Osteocyte (in vitro differentiated cells): ENCODE measurements around the gene TRPM3. TPM values are rescaled to one million over a fixed set of nuclear protein-coding genes. Genes with fewer than 3 reads are reported as not detected.

Source experiments
- DNase-seq: peaks from one replicate; pipeline ENCODE4 v3.0.0; 2021; ENCODE audit warnings: mixed read lengths; ENCODE audit not compliant: unreplicated experiment; ENCODE audit errors: extremely low spot score
- H3K27ac Mint-ChIP-seq: one replicate; pipeline ENCODE4 v1.8.0; 2021; ENCODE audit warnings: mild to moderate bottlenecking, mixed read lengths; ENCODE audit not compliant: unreplicated experiment
- H3K27me3 Mint-ChIP-seq: one replicate; pipeline ENCODE4 v1.8.0; 2021; ENCODE audit warnings: mixed read lengths; ENCODE audit not compliant: unreplicated experiment
- H3K36me3 Mint-ChIP-seq: one replicate; pipeline ENCODE4 v1.8.0; 2021; ENCODE audit warnings: mixed read lengths; ENCODE audit not compliant: unreplicated experiment
- H3K4me1 Mint-ChIP-seq: one replicate; pipeline ENCODE4 v1.8.0; 2021; ENCODE audit warnings: mixed read lengths; ENCODE audit not compliant: unreplicated experiment
- H3K4me3 Mint-ChIP-seq: one replicate; pipeline ENCODE4 v1.8.0; 2021; ENCODE audit warnings: mild to moderate bottlenecking, moderate library complexity, mixed read lengths; ENCODE audit not compliant: unreplicated experiment
- H3K9me3 Mint-ChIP-seq: one replicate; pipeline ENCODE4 v1.8.0; 2021; ENCODE audit warnings: mixed read lengths; ENCODE audit not compliant: unreplicated experiment
- total RNA-seq: library from RNA; stranded (reverse); gene quantifications from 2 replicates; pipeline ENCODE4 v1.2.1, GENCODE V29; 2021
- TF ChIP-seq, protein P1 (sequence below): fragments of 200-600 bp; sonication (generic); IDR thresholded peaks from 2 replicates; pipeline ENCODE4 v1.5.0; 2021; ENCODE audit warnings: antibody characterized with exemption, mild to moderate bottlenecking, moderate library complexity

TRPM3 gene
- total RNA-seq, 1 donor from 2014 or later, result 0.05 TPM

DNA sequence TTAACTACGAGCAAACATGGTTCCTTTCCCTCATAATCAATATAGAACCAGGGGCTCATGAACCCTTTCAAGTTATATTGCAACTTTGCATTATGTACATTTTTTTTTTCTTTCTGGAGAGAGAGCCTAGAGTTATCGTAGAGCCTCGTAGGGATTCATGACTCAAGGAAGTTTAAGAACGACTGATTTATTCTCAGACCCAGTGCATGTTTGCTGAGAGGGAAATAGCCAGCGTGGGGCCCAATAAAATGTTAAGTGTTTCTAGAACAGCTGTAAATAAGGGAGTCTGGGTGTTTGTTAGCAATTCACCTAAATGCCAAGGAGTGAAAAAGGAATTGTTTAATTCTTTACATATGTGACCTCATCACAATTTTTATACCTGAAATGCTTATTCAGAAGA, 587.9 kb downstream of the TRPM3 start:
- Mint-ChIP-seq H3K9me3 (no peaks in the 10 kb centered on the region), H3K4me3 (no peak overlapping the region), H3K4me1 (peaks cover 26% of the 10 kb centered on the region), H3K27me3 (no peaks in the 10 kb centered on the region), H3K36me3 (no peaks in the 10 kb centered on the region), H3K27ac (peak overlapping the region; percentile 68)
- no peak for DNase-seq
- TF ChIP-seq, protein P1, sequence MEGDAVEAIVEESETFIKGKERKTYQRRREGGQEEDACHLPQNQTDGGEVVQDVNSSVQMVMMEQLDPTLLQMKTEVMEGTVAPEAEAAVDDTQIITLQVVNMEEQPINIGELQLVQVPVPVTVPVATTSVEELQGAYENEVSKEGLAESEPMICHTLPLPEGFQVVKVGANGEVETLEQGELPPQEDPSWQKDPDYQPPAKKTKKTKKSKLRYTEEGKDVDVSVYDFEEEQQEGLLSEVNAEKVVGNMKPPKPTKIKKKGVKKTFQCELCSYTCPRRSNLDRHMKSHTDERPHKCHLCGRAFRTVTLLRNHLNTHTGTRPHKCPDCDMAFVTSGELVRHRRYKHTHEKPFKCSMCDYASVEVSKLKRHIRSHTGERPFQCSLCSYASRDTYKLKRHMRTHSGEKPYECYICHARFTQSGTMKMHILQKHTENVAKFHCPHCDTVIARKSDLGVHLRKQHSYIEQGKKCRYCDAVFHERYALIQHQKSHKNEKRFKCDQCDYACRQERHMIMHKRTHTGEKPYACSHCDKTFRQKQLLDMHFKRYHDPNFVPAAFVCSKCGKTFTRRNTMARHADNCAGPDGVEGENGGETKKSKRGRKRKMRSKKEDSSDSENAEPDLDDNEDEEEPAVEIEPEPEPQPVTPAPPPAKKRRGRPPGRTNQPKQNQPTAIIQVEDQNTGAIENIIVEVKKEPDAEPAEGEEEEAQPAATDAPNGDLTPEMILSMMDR, result no peak

DNA sequence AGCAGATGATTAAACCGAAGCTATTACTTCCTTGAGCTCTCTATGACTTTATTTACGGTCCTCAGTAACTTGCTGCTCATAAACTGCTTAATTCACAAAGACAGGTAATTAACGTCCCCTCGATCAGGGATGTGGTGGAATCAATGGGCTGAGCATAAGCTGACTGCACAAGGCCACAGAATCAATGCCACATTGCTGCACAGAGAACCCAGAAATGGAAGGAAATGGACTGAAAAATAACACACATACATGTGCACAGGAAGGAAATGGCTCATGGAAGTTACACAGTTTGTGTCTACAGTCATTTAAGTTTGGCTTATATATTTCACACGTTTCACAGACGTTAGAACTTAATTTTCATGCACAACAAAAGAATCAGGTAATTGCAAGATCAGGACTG, 588.7 kb downstream of the TRPM3 start:
- H3K9me3 Mint-ChIP-seq, result no peaks in the 10 kb centered on the region
- no peaks in the 10 kb centered on the region for H3K36me3 Mint-ChIP-seq
- H3K4me1 Mint-ChIP-seq, result peaks cover 26% of the 10 kb centered on the region
- DNase-seq, result no peak
- no peak overlapping the region for H3K4me3 Mint-ChIP-seq
- no peak overlapping the region for H3K27ac Mint-ChIP-seq
- H3K27me3 Mint-ChIP-seq, result no peaks in the 10 kb centered on the region
- TF ChIP-seq, protein P1, result no peak

DNA sequence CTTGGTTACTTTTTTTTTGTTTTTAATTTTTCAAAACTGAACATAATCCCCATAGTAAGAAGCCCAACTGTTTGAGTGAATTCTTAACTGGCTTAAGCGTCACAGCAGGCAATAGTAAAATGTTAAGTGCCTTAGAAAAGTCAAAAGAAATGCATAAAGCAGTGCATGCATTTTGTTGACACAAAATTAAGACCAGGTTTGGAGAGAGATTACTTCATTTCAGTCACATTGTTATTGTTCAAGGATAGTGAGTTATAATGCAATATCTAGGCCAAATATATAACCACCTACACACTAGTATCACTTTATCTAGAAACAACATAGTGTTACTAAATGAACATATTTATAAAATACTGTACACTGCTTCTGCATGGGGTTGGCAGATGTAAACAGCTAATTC, 590.1 kb downstream of the TRPM3 start:
- Mint-ChIP-seq H3K27ac (no peak overlapping the region), H3K36me3 (no peaks in the 10 kb centered on the region), H3K4me1 (peaks cover 26% of the 10 kb centered on the region), H3K9me3 (no peaks in the 10 kb centered on the region), H3K4me3 (no peak overlapping the region), H3K27me3 (no peaks in the 10 kb centered on the region)
- TF ChIP-seq, protein P1, result no peak
- DNase-seq, result no peak

DNA sequence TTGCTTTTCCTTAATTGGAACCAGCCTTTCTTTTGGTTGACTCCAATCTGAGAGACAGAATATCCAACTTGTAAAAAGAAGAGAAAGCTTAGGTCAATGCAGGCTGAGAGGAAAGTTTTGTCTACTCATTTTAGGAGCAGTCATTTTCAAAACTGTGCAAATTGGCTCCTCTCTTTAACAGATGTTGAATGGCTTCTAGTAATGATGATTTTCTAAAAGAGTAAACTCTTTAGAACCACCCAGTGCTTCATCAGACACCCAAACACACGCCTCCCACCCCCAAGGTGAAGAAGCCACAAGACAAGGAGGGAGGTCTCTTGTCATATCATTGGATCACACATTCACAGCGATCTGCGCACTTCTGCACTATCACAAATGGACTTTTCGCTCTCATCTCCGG, 590.7 kb downstream of the TRPM3 start:
- Mint-ChIP-seq H3K4me3 (no peak overlapping the region), H3K9me3 (no peaks in the 10 kb centered on the region), H3K4me1 (peaks cover 26% of the 10 kb centered on the region), H3K27ac (no peak overlapping the region), H3K27me3 (no peaks in the 10 kb centered on the region), H3K36me3 (no peaks in the 10 kb centered on the region)
- TF ChIP-seq, protein P1, result no peak
- DNase-seq, result no peak

DNA sequence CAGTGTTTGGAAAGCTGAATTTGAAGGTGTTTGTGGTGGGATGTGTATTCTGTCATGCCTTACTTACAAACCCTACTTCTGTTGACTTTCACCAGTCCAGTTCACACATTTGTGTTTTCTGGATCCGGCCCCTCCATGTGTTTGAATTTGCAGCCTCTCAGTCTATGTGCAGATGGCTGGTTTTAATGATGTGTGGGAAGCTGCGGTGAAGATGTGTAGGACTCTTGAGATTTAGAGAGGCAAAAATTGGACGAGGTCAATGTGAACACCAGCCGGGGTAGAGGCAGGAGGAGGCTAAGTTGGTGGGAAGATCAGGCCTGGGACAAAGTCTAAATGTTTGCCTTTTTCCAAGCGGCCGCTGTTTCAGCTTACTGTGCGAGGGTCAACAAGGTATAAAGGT, 591.6 kb downstream of the TRPM3 start:
- H3K27ac Mint-ChIP-seq, result no peak overlapping the region
- H3K27me3 Mint-ChIP-seq, result no peaks in the 10 kb centered on the region
- H3K4me3 Mint-ChIP-seq, result no peak overlapping the region
- DNase-seq, result no peak
- H3K4me1 Mint-ChIP-seq, result peaks cover 19% of the 10 kb centered on the region
- TF ChIP-seq, protein P1, result no peak
- H3K36me3 Mint-ChIP-seq, result peaks cover under 1% of the 10 kb centered on the region
- H3K9me3 Mint-ChIP-seq, result peaks cover 3% of the 10 kb centered on the region
